GM18951 (cell line): ENCODE data around the gene PLXND1.

ENCODE experiments used
- POLR2A ChIP-seq: IDR thresholded peaks from 4 replicates; pipeline ENCODE4 v1.6.1; 2011; ENCODE audit warnings: mild to moderate bottlenecking; ENCODE audit not compliant: insufficient read length, insufficient read depth; ENCODE audit errors: extremely low read depth
- in situ Hi-C: fragments of 300-500 bp; cut with MboI; formaldehyde crosslinking; loops from one replicate; pipeline ENCODE4 v1.12.0; 2022; ENCODE audit warnings: low sequenced_read_pairs, mixed read lengths, inconsistent platforms; ENCODE audit not compliant: unreplicated experiment

The PLXND1 gene

GRCh38 chr3:129575233-129575996 lies 31.1 kb downstream of the PLXND1 start:
- in situ Hi-C loops = no loop called here
- no peak for TF ChIP-seq POLR2A

GRCh38 chr3:129574206-129574605 lies 32.3 kb downstream of the PLXND1 start:
- in situ Hi-C loops = no loop called here
- TF ChIP-seq POLR2A = no peak

GRCh38 chr3:129573493-129573892 lies 33.0 kb downstream of the PLXND1 start:
- in situ Hi-C loops = no loop called here
- no peak for TF ChIP-seq POLR2A

GRCh38 chr3:129572603-129573002 lies 33.9 kb downstream of the PLXND1 start:
- TF ChIP-seq POLR2A = no peak
- in situ Hi-C loops = no loop called here

GRCh38 chr3:129571605-129572547 lies 34.6 kb downstream of the PLXND1 start:
- TF ChIP-seq POLR2A = no peak
- in situ Hi-C loops = no loop called here

GRCh38 chr3:129569856-129570255 lies 36.6 kb downstream of the PLXND1 start:
- in situ Hi-C loops = no loop called here
- TF ChIP-seq POLR2A = no peak

GRCh38 chr3:129567939-129568338 lies 38.5 kb downstream of the PLXND1 start:
- in situ Hi-C loops = no loop called here
- no peak for TF ChIP-seq POLR2A

- in situ Hi-C loops = no loop called here
- TF ChIP-seq POLR2A = no peak
These were observed 39.2 kb downstream of the PLXND1 start for GRCh38 chr3:129567176-129567705.

GRCh38 chr3:129565902-129566301 lies 40.6 kb downstream of the PLXND1 start:
- in situ Hi-C loops = no loop called here

GRCh38 chr3:129564981-129565644 lies 41.4 kb downstream of the PLXND1 start:
- in situ Hi-C loops = no loop called here
- no peak for TF ChIP-seq POLR2A

More at GRCh38 chr3:129565902-129566301, 40.6 kb downstream of the PLXND1 start:
- no peak for TF ChIP-seq POLR2A

- in situ Hi-C loops = no loop called here
- TF ChIP-seq POLR2A = no peak
These were observed 42.5 kb downstream of the PLXND1 start for GRCh38 chr3:129563850-129564535.

- in situ Hi-C loops = no loop called here
- no peak for TF ChIP-seq POLR2A
These were observed 43.1 kb downstream of the PLXND1 start for GRCh38 chr3:129563332-129563731.

- in situ Hi-C loops = no loop called here
- TF ChIP-seq POLR2A = no peak
These were observed 43.7 kb downstream of the PLXND1 start for GRCh38 chr3:129562803-129563202.
